ENCODE measurements around the gene LIMS2.

Gene LIMS2

GRCh38 chr2:127673291-127674069 is 1.9 kb downstream of the LIMS2 start:
- DNase-seq = no peak

GRCh38 chr2:127672341-127673224 is 2.7 kb downstream of the LIMS2 start:
- DNase-seq = no peak

GRCh38 chr2:127671557-127672302 is 3.6 kb downstream of the LIMS2 start:
- no peak for DNase-seq

DNA sequence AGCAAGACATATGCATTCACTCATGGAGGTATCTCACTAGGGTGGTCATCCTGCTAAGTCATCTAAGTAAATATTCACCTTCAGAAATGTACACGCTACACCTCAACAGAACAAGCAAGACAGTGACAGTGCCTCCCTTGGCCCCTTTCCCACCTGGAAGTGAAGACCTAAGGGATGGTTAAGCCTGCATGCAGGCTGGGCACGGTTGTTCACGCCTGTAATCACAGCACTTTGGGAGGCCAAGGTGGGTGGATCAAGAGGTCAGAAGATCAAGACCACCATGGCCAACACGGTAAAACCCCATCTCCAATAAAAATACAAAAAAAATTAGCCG is 4.4 kb downstream of the LIMS2 start:
- DNase-seq = no peak

DNA sequence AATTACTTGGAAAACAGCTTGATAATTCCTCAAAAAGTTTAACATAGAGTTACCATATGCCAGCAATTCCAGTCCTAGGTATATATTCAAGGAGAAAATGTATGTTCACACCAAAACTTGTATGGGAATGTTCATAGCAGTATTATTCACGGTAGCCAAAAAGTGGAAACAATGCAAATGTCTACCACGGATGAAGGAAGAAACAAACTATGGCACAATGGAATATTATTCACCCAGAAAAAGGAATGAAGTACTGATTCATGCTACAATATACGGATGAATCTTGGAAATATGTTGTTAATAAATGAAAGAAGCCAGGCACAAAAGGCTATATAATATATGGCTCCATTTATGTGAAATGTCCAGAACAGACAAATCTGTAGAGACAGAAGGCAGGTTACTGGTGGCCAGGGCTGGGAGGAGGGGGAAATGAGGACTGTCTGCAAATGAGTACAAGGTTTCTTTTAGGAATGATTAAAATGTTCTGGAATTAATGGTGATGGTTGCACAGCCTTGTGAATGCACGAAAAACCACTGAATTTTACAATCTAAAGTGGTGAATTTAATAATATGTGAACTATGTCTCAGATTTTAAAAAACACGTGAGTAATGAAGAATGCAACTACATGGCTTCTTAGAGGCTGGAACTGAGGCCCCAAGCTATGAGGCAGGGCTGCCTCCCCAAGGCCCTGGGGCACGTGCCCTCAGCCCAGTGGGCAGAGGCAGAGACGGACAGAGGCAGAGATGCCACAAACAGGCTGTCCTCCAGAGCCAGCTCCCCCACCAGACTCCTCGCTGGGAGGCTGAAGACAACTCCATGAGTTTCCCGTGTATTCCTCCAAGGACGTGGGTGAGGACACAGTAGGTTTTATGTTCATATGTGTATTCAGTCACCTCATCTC is 5.0 kb downstream of the LIMS2 start:
- no peak for DNase-seq

- DNase-seq = no peak
Observed at GRCh38 chr2:127669056-127669455, 6.3 kb downstream of the LIMS2 start.

DNA sequence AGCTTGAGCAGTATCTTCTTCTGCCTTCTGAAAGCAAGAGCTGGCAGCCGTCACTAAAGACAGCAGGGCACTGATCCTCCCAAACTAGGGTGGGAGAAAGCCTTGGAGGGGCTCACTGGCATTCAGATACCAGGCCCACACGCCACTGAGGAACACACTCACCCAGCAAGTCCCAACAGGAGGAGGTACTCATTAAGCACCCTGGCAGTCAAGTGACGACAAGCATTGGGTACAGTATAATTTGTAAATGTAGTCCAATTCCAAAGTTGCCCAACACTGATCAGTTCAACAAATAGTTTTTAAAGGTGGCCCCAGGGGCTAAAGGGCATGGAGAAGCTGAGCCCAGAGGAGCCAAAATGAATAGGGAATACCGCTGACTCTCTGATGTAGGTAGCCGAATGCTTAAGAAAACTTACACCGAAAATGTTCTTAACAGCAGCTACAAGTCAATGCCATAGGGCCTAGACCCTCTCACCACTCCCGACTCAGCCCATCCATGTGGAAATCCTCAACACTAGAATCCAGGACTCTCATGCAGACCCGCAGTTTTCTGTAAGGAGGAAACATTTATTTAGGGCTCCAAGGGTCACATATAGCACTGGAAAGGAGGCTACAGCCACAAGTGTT is 9.9 kb downstream of the LIMS2 start:
- no peak for DNase-seq

DNA sequence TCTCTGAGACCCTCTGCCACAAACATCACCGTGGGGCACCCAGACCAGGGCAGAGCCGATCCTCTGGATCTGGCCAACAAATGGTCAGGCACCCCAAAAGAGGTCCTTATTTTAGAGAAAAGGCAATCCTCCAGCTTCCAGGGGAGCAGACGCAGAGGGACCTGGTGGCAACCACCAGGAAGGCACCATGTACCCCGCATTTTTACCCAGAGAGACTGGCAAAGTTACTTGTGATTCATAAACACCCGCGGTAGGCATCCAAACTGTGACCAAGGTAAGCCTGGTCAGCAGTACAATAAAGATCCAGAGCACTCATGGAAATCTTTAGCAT is 10.5 kb downstream of the LIMS2 start:
- DNase-seq = no peak

- no peak for DNase-seq
Observed at GRCh38 chr2:127664065-127664894, 11.1 kb downstream of the LIMS2 start.

GRCh38 chr2:127663566-127664064 is 11.7 kb downstream of the LIMS2 start:
- DNase-seq = no peak

DNA sequence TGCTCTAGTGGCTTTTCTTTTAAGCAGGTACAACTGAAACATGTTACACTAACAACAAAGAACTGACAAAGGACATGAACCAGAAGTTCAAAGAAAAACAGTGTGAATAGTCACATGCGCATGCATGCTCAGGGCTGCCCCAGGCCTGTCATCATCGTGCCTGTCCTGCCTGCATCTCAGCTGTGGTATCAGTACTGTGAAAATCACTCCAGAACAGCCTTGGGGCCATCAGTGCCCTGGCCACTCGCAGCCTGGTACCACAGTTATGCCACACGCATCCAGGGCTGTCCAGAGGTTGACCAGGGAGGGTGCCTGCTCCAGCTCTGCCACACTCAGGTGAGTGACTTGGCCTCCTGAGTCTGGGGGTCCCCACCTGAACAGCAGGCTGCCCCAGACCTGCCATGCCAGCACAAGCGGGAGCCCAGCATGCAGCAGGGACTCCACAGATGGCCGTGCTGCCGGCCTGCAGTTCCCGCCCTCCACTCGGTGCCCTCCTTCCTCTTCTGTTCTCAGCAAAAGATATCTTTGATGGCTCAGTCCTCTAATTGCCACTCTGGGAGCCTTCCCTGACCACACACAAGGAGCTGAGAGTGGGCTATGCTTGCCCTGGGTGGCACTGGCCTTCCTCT is 12.3 kb downstream of the LIMS2 start:
- DNase-seq = no peak

- DNase-seq = no peak
Observed at GRCh38 chr2:127661949-127662510, 13.3 kb downstream of the LIMS2 start.

DNA sequence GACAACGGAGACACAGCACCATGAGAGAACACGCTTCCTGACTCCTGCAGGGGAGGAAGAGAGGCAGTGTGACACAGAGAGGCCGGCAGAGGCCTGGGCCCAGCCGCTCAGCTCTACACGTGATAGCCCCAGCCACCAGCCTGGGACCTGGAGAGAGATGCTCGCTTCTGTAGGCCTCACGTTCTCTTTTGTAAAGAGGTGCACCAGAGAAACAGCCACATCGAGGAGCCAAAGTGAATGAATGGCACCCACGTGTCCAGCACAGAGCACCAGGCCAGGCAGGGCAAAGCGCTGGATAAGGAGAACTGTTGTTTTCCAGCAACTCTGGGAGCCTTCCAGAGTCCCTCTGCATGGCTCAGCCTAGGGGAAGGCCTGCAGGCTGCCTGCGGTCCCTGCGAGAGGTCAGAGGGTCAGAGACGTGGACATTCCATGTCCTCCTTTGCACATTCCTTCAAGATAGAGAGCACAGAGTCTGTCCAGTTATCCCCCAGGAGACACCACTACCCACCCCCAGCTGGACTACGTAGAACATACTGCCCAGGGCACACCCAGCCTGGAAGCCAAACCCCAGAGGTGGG is 14.2 kb downstream of the LIMS2 start:
- no peak for DNase-seq

DNA sequence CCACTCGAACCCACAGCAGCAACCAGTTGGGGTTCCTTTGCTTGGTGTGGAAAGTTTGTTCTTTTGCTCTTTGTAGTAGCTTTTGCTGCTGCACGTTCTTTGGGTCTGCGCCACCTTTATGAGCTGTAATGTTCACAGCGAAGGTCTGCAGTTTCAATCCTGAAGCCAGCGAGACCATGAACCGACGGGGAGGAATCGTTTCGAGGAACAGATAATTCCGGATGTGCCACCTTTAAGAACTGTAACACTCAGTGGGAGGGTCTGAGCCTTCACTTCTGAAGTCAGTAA is 15.1 kb downstream of the LIMS2 start:
- DNase-seq = no peak

DNA sequence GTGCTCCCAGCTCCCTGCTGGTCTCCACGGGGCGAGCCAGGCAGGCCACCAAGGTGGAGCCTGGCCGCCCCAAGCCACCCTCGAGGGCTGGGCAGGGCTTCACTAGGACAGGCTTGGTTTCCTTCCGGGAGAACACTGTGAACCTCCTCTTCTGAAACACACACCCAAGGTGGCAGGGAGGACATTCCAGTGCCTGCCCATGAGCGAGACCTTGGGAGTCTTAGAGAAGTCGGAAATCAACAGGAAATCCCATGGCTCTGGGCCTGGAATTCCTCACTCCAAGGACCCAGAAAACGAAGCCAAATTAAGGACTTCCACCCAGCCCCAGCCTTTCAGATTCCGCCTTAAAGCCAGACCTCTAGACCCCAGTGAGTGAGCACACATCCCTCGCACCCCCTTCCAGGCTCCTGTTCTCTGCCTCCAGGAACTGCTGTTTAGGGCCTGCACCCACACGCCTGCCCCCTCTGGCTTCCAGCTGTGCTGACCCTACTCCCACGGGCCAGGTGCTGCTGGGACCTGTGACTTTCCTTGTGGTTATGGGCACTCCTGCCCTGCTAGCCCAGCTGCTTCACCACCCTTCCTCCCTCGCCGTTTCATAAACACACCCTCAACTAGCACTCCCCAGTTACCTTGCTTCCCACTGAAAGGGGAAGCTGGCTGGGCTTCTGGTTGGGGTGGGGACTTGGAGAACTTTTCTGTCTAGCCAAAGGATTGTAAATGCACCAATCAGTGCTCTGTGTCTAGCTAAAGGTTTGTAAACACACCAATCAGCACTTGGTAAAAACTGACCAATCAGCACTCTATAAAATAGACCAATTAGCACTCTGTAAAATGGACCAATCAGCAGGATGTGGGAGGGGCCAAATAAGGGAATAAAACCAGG is 15.7 kb downstream of the LIMS2 start:
- DNase-seq = no peak

DNA sequence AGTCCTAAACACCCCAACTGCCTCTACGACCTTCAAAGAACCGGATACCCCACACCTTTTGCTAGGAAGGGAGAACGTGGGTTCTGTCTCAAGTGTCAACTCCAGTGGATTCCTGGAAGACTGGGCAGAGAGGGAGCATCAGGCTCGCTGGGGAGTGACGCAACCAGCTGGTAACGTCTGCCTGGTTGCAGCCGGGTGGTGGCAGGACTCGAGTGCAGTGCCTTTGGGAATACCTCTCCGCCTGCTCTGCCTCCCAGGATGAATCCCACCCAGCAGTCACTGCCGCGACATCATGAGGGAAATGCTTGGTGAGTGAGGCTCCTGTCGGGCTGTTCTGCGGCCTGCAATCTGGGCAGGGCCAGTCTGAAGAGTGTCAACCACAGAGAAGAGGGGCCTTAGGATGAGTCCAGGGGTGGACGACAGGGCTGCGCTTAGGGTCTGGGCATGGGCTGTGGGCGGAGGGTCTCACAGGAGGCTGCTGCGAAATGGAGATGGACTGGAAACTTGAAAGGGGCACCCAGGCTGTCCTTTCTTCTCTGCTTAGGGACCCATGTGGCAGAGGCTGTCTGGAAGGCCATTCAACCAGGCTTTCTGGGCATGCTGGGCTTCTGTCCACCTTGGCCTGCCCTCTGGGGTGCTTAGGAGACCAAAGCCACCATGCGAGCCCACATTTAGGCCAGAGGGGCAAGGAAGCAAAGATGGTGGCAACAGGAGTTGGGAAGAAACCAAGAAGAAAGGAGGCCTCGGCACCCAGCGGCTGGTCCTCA is 16.5 kb downstream of the LIMS2 start:
- no peak for DNase-seq

- no peak for DNase-seq
Observed at GRCh38 chr2:127658146-127658545, 17.2 kb downstream of the LIMS2 start.

DNA sequence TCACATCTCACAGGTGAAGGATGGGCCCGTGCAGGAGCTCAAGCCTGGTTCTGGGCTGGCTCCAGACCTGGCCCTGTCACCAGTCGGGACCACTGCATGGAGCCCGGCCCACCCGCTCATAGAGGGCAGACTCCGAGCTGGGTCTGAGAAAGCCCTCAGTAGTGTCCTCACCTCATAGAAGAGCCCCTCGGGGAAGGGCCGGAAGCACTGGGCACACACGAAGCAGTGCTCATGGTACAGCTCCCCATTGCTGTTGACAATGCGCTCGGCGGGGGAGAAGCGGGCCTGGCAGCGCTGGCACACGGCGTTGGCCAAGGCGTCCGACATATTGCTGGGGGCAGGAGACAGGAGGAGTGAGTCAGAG is 18.1 kb downstream of the LIMS2 start:
- no peak for DNase-seq
